Common myeloid progenitor, CD34-positive (primary cell): Measurements from ENCODE around the gene RAB3B.

Source experiments
- CTCF ChIA-PET: fragments of 350-600 bp; sonication (Branson Sonifier 250); formaldehyde crosslinking; loops from one replicate; lab custom pipeline; 2021; ENCODE audit warnings: antibody characterized with exemption; lab: Charles Lee
- POLR2A ChIA-PET: fragments of 350-600 bp; sonication (Branson Sonifier 250); formaldehyde crosslinking; loops from one replicate; lab custom pipeline; 2021; ENCODE audit warnings: antibody characterized with exemption; lab: Charles Lee
- DNase-seq, 3 donors: peaks; one replicate each; pipeline versions ENCODE4 v3.0.0 to v3.0.0-alpha.2; 2013
- H3K27ac ChIP-seq, 2 experiments: 1 replicate in 1 of 2; 2 replicates in 1 of 2; pipeline ENCODE4 v1.7.0; 2013; ENCODE audit warnings: inconsistent platforms in 2 of 2, low read length in 2 of 2, mild to moderate bottlenecking in 2 of 2, low read depth in 1 of 2, moderate library complexity in 1 of 2; ENCODE audit not compliant: severe bottlenecking in 2 of 2, insufficient read depth in 1 of 2, poor library complexity in 1 of 2
- H3K27me3 ChIP-seq, 5 experiments: replicated peaks in 2 of 5; 1 replicate in 3 of 5; 2 replicates in 2 of 5; pipeline versions ENCODE4 v1.6.1 to v1.7.0; 2013; ENCODE audit warnings: low read length in 4 of 5, mild to moderate bottlenecking in 2 of 5, moderate library complexity in 2 of 5, inconsistent platforms in 1 of 5; ENCODE audit not compliant: insufficient read depth in 5 of 5, control insufficient read depth in 4 of 5
- H3K36me3 ChIP-seq, 4 experiments: 1 replicate in 2 of 4; 2 replicates in 2 of 4; pipeline versions ENCODE4 v1.6.1 to v1.7.0; 2013; ENCODE audit warnings: low read length in 3 of 4, control low read depth in 1 of 4, mild to moderate bottlenecking in 1 of 4; ENCODE audit not compliant: control insufficient read depth in 4 of 4, insufficient read depth in 4 of 4
- H3K4me1 ChIP-seq, 4 experiments: 1 replicate in 3 of 4; 2 replicates in 1 of 4; pipeline versions ENCODE4 v1.6.1 to v1.7.1; 2013; ENCODE audit warnings: low read length in 3 of 4, mild to moderate bottlenecking in 3 of 4, control low read depth in 1 of 4, inconsistent platforms in 1 of 4, moderate library complexity in 1 of 4; ENCODE audit not compliant: control insufficient read depth in 4 of 4, insufficient read depth in 4 of 4; ENCODE audit errors: control extremely low read depth in 1 of 4
- H3K4me3 ChIP-seq, 7 experiments: 1 replicate in 4 of 7; 2 replicates in 3 of 7; pipeline versions ENCODE4 v1.5.1 to v1.7.0; 2013; ENCODE audit warnings: mild to moderate bottlenecking in 7 of 7, low read length in 6 of 7, moderate library complexity in 6 of 7, inconsistent platforms in 2 of 7, low read depth in 2 of 7, control low read depth in 1 of 7; ENCODE audit not compliant: insufficient read depth in 4 of 7, control insufficient read depth in 1 of 7; ENCODE audit errors: extremely low read depth in 1 of 7
- H3K9me3 ChIP-seq, 5 experiments: 1 replicate in 4 of 5; 2 replicates in 1 of 5; pipeline versions ENCODE4 v1.6.1 to v1.7.1; 2013; ENCODE audit warnings: low read length in 4 of 5, mild to moderate bottlenecking in 2 of 5, inconsistent platforms in 1 of 5, low read depth in 1 of 5, moderate library complexity in 1 of 5; ENCODE audit not compliant: control insufficient read depth in 4 of 5, insufficient read depth in 2 of 5; ENCODE audit errors: control extremely low read depth in 1 of 5
- WGBS: methylation state at CpG from one replicate; pipeline ENCODE4 v1.1.5; 2013; ENCODE audit not compliant: insufficient coverage; 5-methylcytosine and 5-hydroxymethylcytosine counted together

RAB3B gene

GRCh38 chr1:51957618-51958017 is 32.9 kb downstream of the RAB3B start:
- 83% methylated on average over 7 of the region's 7 CpGs for WGBS
- ChIA-PET CTCF (no interaction called here), POLR2A (no interaction called here)
- no peaks in the 10 kb centered on the region for H3K9me3 ChIP-seq
- no peak overlapping the region for H3K27ac ChIP-seq
- no peak for DNase-seq
- H3K36me3 ChIP-seq, result no peaks in the 10 kb centered on the region
- peaks cover 0 to 2% (median 0%) of the 10 kb centered on the region in 4 experiments for H3K4me1 ChIP-seq
- no peak overlapping the region for H3K4me3 ChIP-seq
- H3K27me3 ChIP-seq, result peaks cover 0 to 62% (median 13%) of the 10 kb centered on the region in 5 experiments

- WGBS, result 40% methylated on average over 2 of the region's 8 CpGs
- Histone ChIP-seq H3K27me3 (peaks cover 0 to 54% (median 12%) of the 10 kb centered on the region in 5 experiments), H3K4me3 (no peak overlapping the region), H3K27ac (no peak overlapping the region), H3K36me3 (no peaks in the 10 kb centered on the region), H3K4me1 (peaks cover 0 to 2% (median 0%) of the 10 kb centered on the region in 4 experiments), H3K9me3 (no peaks in the 10 kb centered on the region)
- peak in 2 of 3 donors; percentile 9 to 17 for DNase-seq
- ChIA-PET POLR2A (no interaction called here), CTCF (no interaction called here)
These were observed 33.7 kb downstream of the RAB3B start for GRCh38 chr1:51956528-51957509.

- Histone ChIP-seq H3K9me3 (no peaks in the 10 kb centered on the region), H3K36me3 (no peaks in the 10 kb centered on the region), H3K4me1 (peaks cover 0 to 2% (median 0%) of the 10 kb centered on the region in 4 experiments), H3K4me3 (no peak overlapping the region), H3K27me3 (peaks cover 0 to 53% (median 9%) of the 10 kb centered on the region in 5 experiments), H3K27ac (no peak overlapping the region)
- WGBS, result 82% methylated on average over 2 of the region's 4 CpGs
- ChIA-PET CTCF (no interaction called here), POLR2A (interaction anchor here (0.6 kb wide), 1 partner anchor 53 kb away, joined by 3 read pairs; no protein-coding TSS in a partner anchor)
- no peak for DNase-seq
These were observed 34.5 kb downstream of the RAB3B start for GRCh38 chr1:51955797-51956527.

GRCh38 chr1:51954783-51955182 is 35.7 kb downstream of the RAB3B start:
- H3K36me3 ChIP-seq, result no peaks in the 10 kb centered on the region
- POLR2A ChIA-PET, result no interaction called here
- no peak overlapping the region for H3K27ac ChIP-seq

GRCh38 chr1:51953079-51953478 is 37.4 kb downstream of the RAB3B start:
- H3K36me3 ChIP-seq, result no peaks in the 10 kb centered on the region
- peaks cover 0 to 2% (median 0%) of the 10 kb centered on the region in 4 experiments for H3K4me1 ChIP-seq
- peaks cover 0 to 44% (median 8%) of the 10 kb centered on the region in 5 experiments for H3K27me3 ChIP-seq
- peak in 1 of 3 donors; percentile 4 for DNase-seq
- ChIA-PET CTCF (interaction anchor here (1.2 kb wide), 1 partner anchor 49 kb away, joined by 3 read pairs; no protein-coding TSS in a partner anchor), POLR2A (interaction anchor here (0.6 kb wide), 1 partner anchor 13 kb away, joined by 3 read pairs; no protein-coding TSS in a partner anchor)
- H3K4me3 ChIP-seq, result no peak overlapping the region
- 100% methylated on average over 1 of the region's 1 CpG for WGBS
- H3K27ac ChIP-seq, result no peak overlapping the region
- H3K9me3 ChIP-seq, result peaks cover 1 to 20% (median 10%) of the 10 kb centered on the region in 5 experiments

More at GRCh38 chr1:51954783-51955182, 35.7 kb downstream of the RAB3B start:
- WGBS, result 74% methylated on average over 4 of the region's 7 CpGs
- Histone ChIP-seq H3K4me1 (peaks cover 0 to 2% (median 0%) of the 10 kb centered on the region in 4 experiments), H3K27me3 (peaks cover 0 to 45% (median 5%) of the 10 kb centered on the region in 5 experiments), H3K4me3 (no peak overlapping the region), H3K9me3 (peaks cover 0 to 10% (median 3%) of the 10 kb centered on the region in 5 experiments)
- CTCF ChIA-PET, result interaction anchor here (0.6 to 1.2 kb wide), 3 partner anchors 11 to 57 kb away, joined by 3 to 4 read pairs (median 4); no protein-coding TSS in a partner anchor
- DNase-seq, result no peak

- POLR2A ChIA-PET, result no interaction called here
- Histone ChIP-seq H3K36me3 (no peaks in the 10 kb centered on the region), H3K4me1 (peaks cover 0 to 2% (median 0%) of the 10 kb centered on the region in 4 experiments), H3K9me3 (peaks cover 1 to 20% (median 10%) of the 10 kb centered on the region in 5 experiments), H3K27me3 (peaks cover 0 to 41% (median 7%) of the 10 kb centered on the region in 5 experiments), H3K4me3 (no peak overlapping the region), H3K27ac (no peak overlapping the region)
- no peak for DNase-seq
- 100% methylated on average over 1 of the region's 1 CpG for WGBS
- CTCF ChIA-PET, result interaction anchor here (1.0 kb wide), 1 partner anchor 28 kb away, joined by 3 read pairs; no protein-coding TSS in a partner anchor
These were observed 37.9 kb downstream of the RAB3B start for GRCh38 chr1:51952638-51953037.
